DMS53 treated with DMSO at 0.1 percent for 48 hours (cell line): ENCODE results near the gene FMN2.
A peak's percentile ranks its signal among the peaks of the same experiment; 100 is the strongest.
"Not testable (repeated sequence)": the region's sequence is repeated elsewhere in the genome, so short reads cannot be mapped to it uniquely, and the experiment has no call there.

Source experiments
- DNase-seq: peaks from one replicate; lab custom pipeline; 2025; ENCODE audit not compliant: unreplicated experiment; lab: John Stamatoyannopoulos, UW

FMN2 gene

GRCh38 chr1:240134596-240134995, 42.9 kb downstream of the FMN2 start:
- DNase-seq: no peak

GRCh38 chr1:240136402-240136801, 44.7 kb downstream of the FMN2 start:
- no peak for DNase-seq

DNA sequence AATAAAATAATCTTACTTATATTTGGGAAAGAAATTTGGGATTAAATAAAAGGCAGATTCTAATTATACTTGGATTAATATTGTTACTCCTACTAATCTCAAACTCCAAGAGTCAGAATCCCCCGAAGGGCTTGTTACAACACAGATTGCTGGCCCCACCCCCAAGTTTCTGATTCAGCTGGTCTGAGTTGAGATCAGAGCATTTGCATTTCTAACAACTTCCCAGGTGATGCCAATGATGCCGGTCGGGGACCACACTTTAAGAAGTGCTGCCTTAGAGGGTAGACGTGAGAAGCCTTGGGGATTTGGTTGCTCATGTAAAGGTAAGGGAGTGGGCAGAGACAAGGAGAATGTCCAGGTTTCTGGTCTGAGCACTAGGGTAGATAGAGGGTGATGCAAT, 47.2 kb downstream of the FMN2 start:
- no peak for DNase-seq

DNA sequence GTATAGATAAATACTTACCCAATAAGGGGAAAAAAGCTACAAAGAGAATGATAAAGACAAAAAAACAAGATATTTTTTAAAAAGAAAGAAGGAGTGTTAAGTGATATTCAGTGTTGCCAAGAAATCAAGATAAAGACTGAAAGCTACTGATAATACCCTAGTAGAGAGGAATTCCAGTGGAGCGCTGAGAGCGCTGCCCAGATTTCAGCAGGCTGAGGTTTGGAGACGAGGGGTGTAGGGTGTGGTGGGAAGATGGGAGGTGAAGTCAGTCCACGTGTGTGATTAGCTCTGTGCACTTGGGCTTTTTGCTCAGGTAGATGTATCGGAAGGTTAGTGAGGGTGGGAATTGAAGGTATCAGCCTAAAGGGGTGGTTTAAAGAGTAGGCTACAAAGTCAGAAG, 47.8 kb downstream of the FMN2 start:
- DNase-seq: no peak

GRCh38 chr1:240145120-240145519, 53.4 kb downstream of the FMN2 start:
- no peak for DNase-seq

DNA sequence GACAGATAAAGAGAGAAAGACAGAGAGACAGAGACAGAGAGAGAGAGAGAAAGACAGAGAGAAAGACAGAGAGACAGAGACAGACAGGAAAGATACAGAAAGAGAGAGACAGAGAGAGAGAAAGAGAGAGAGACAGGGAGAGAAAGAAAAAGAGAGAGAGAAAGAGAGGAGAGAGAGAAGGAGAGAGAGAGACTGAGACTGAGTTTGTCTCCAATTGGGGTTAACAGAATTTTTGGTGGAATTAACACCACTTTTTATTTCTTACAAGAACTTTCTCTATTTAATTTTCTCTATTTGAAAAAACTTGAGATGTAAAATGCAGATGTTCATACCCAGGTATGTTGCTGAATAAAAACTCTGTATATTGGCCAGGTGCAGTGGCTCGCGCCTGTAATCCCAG, 56.6 kb downstream of the FMN2 start:
- DNase-seq: no peak

DNA sequence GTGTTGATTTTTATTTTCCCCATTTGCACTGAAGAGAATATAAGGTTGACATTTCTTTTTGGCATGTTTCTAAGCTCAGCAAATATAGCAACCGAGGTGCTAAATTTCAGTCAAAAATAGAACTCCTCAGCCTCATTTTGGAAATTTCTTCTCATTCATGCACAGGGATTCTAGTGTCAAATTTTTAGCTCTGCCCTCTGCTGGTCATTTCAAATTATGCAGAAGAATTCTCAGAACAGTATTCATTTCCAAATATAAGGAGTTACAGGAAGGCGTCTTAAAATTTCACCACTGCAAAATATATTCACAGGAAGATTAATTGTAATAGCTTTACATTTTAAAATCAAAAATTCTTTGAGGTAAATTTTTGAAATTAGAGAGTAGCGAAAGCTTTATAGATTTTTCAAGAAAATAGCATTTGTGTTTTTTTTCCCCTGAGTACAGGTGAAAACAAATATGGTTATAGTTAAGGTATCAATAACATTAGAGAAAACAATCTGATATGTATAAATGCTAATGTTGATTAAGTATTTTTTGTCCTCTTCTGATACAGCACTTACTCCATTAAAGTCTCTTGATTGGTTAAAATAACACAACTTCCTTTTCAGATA, 57.9 kb downstream of the FMN2 start:
- peak; percentile 4 for DNase-seq

- DNase-seq: no peak
Measured at GRCh38 chr1:240151136-240151735, 59.6 kb downstream of the FMN2 start.

DNA sequence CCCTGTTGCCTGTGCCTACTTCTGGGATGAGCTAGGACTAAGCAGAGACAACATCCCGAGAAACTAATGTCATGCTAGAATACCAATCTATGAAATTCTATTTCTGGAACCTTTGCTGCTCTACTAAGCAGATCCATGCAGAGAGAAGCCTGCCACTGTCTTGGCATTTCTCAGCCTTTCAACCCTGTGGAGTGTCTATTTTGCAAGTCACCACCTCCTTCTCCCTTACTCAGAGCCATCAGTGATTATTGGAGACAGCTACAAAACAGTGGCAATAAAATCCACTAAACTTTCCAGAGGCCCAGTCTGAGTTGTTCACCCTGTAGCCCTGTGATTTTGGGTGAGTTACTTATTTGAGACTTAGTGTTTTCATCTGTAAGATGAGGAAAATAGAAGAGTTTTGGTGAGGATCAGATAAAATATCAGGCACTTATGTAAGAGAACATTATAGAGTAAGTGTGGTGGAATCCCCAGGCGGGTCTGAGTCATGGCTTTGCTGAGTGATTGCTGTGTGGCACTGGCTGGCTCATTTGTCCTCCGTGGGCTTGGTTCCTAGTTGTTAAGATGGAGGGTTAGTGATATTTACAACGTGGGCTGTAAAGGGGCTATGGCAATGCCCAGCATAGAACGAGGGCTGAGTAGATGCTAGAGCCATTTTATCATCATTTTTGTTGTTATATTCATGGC, 61.1 kb downstream of the FMN2 start:
- DNase-seq: no peak

DNA sequence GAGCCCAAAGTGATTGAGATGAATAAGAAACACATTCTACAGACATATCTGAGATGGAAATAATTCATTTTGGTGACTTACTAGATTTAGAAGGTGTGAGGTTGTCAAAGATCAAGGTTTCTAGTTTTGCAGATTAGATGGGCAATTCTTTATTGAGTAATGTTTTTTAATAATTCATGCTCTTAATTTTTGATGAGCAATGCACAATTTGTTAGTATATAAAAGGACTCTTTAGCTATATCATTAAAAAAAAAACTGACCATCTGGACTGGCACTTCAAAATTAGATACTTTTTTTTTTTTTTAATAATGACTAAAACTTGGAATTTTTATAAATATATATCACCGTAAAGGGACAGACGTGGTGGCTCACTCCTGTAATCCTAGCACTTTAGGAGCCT, 63.9 kb downstream of the FMN2 start:
- DNase-seq: no peak

- no peak for DNase-seq
Measured at GRCh38 chr1:240164742-240165141, 73.1 kb downstream of the FMN2 start.

DNA sequence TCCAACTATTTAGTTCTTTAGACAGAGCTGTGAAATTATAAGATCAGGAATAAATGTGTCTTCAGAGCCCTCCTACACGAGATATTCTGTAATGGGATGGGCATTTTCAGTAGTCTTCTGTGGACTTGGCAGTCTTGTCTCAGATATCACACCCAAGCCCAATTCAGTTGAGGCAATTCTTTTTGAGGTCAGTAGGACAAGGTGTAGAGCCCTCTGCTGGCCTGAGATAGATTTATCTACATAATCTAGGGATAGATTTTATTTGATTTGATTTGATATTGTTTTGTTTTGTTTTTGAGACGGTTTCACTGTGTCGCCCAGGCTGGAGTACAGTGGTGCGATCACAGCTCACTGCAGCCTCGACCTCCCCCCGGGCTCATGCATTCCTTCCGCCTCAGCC, 77.5 kb downstream of the FMN2 start:
- peak; percentile 2 for DNase-seq

DNA sequence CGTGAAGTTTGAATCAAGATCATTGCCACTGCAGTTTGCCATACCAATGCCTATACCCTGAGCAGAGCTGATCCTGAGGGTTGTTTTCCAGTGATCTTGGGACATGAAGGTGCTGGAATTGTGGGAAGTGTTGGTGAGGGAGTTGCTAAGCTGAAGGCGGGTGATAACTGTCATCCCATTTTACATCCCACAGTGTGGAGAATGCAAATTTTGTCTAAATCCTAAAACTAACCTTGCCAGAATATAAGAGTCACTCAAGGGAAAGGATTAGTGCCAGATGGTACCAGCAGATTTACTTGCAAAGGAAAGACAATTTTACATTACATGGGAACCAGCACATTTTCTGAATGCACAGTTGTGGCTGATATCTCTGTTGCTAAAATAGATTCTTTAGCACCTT, 78.6 kb downstream of the FMN2 start:
- DNase-seq: no peak

DNA sequence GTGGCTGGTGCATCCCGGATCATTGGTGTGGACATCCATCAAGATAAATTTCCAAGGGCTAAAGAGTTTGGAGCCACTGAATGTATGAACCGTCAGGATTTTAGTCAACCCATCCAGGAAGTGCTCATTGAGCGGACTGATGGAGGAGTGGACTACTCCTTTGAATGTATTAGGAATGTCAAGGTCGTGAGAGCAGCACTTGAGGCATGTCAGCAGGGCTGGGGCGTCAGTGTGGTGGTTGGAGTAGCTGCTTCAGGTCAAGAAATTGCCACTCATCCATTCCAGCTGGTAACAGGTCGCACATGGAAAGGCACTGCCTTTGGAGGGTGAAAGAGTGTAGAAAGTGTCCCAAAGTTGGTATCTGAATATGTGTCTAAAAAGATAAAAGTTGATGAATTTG, 79.1 kb downstream of the FMN2 start:
- no peak for DNase-seq

GRCh38 chr1:240171907-240172306, 80.2 kb downstream of the FMN2 start:
- DNase-seq: no peak

- no peak for DNase-seq
Measured at GRCh38 chr1:240173836-240174235, 82.2 kb downstream of the FMN2 start.

DNA sequence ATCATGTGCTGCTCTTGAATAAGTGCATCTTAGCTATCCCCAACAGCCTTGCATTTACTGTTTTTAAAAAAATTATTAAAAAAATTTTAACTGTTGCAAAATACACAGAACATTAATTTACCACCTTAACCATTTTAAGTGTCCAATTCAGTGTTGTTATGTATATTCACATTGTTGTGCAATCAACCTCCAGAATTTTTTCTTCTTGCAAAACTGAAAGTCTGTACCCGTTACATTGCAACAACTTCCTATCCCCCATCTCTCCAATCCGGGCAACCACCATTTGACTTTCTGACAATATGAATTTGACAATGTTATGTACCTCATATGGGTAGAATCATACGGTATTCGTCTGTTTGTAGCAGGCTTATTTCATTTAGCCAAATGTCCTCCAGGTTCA, 83.1 kb downstream of the FMN2 start:
- no peak for DNase-seq

- DNase-seq: no peak
Measured at GRCh38 chr1:240178366-240178765, 86.7 kb downstream of the FMN2 start.

- not testable (repeated sequence) for DNase-seq
Measured at GRCh38 chr1:240184682-240185081, 93.0 kb downstream of the FMN2 start.

- no peak for DNase-seq
Measured at GRCh38 chr1:240188139-240188538, 96.5 kb downstream of the FMN2 start.

GRCh38 chr1:240189386-240189989, 97.8 kb downstream of the FMN2 start:
- peak; percentile 60 for DNase-seq

GRCh38 chr1:240190881-240191401, 99.3 kb downstream of the FMN2 start:
- peak; percentile 91 for DNase-seq
